ENCODE results near the gene ALOXE3. TPM values are rescaled to one million over a fixed set of nuclear protein-coding genes. Genes with fewer than 3 reads are reported as not detected.

ALOXE3 gene
- total RNA-seq, 1 donor from 2014 or later: not detected

DNA sequence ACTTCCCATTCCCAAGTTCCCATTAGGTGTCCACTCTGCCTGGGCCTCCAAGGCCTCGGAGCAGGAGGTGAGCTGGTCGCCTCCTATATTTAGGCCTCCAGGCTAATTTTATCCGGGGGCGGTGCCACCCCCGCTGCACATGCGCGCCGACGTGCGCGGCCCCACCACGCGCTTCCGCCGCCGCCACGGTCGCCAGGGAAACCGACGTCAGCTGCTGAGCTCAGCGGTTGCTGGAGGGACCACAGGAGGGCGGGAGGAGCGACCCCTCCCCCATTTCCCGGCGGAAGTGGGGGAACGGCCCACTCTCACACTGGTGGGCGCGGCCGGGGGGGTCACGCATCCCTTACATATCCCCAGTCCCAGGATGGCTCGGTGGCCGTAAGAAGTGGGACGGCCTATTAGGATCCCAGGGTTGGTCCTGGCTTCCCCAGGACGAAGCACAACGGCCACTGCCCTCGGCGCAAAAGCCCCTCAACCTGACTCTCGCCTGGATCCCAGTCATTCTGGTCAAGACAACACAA is 32.9 kb upstream of the ALOXE3 start:
- no peaks in the 10 kb centered on the region for H3K27me3 Mint-ChIP-seq (ENCODE audit: unreplicated experiment)
- H3K4me1 Mint-ChIP-seq (ENCODE audit: unreplicated experiment): peaks cover 46% of the 10 kb centered on the region
- H3K4me3 Mint-ChIP-seq (ENCODE audit: unreplicated experiment): peak overlapping the region; percentile 91
- TF ChIP-seq, protein P1, sequence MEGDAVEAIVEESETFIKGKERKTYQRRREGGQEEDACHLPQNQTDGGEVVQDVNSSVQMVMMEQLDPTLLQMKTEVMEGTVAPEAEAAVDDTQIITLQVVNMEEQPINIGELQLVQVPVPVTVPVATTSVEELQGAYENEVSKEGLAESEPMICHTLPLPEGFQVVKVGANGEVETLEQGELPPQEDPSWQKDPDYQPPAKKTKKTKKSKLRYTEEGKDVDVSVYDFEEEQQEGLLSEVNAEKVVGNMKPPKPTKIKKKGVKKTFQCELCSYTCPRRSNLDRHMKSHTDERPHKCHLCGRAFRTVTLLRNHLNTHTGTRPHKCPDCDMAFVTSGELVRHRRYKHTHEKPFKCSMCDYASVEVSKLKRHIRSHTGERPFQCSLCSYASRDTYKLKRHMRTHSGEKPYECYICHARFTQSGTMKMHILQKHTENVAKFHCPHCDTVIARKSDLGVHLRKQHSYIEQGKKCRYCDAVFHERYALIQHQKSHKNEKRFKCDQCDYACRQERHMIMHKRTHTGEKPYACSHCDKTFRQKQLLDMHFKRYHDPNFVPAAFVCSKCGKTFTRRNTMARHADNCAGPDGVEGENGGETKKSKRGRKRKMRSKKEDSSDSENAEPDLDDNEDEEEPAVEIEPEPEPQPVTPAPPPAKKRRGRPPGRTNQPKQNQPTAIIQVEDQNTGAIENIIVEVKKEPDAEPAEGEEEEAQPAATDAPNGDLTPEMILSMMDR (IDR thresholded peaks at IDR 0.05): no peak
- peak overlapping the region; percentile 41 for H3K27ac Mint-ChIP-seq (ENCODE audit: unreplicated experiment)
- peak; percentile 94 for DNase-seq (ENCODE audit: extremely low spot score, unreplicated experiment)
- H3K36me3 Mint-ChIP-seq (ENCODE audit: unreplicated experiment): peaks cover 26% of the 10 kb centered on the region
- no peaks in the 10 kb centered on the region for H3K9me3 Mint-ChIP-seq (ENCODE audit: unreplicated experiment)

- Mint-ChIP-seq H3K4me3 (ENCODE audit: unreplicated experiment) (peak overlapping the region; percentile 91), H3K4me1 (ENCODE audit: unreplicated experiment) (peaks cover 44% of the 10 kb centered on the region), H3K36me3 (ENCODE audit: unreplicated experiment) (peaks cover 31% of the 10 kb centered on the region), H3K27ac (ENCODE audit: unreplicated experiment) (peak overlapping the region; percentile 41), H3K9me3 (ENCODE audit: unreplicated experiment) (no peaks in the 10 kb centered on the region), H3K27me3 (ENCODE audit: unreplicated experiment) (no peaks in the 10 kb centered on the region)
- no peak for DNase-seq (ENCODE audit: extremely low spot score, unreplicated experiment)
- TF ChIP-seq, protein P1 (IDR thresholded peaks at IDR 0.05): no peak
These were observed 32.1 kb upstream of the ALOXE3 start for GRCh38 chr17:8150194-8151119.

- H3K27me3 Mint-ChIP-seq (ENCODE audit: unreplicated experiment): no peaks in the 10 kb centered on the region
- no peaks in the 10 kb centered on the region for H3K9me3 Mint-ChIP-seq (ENCODE audit: unreplicated experiment)
- TF ChIP-seq, protein P1 (IDR thresholded peaks at IDR 0.05): no peak
- H3K4me1 Mint-ChIP-seq (ENCODE audit: unreplicated experiment): peaks cover 36% of the 10 kb centered on the region
- peaks cover 36% of the 10 kb centered on the region for H3K36me3 Mint-ChIP-seq (ENCODE audit: unreplicated experiment)
- no peak overlapping the region for H3K4me3 Mint-ChIP-seq (ENCODE audit: unreplicated experiment)
- peak overlapping the region; percentile 54 for H3K27ac Mint-ChIP-seq (ENCODE audit: unreplicated experiment)
- no peak for DNase-seq (ENCODE audit: extremely low spot score, unreplicated experiment)
These were observed 31.3 kb upstream of the ALOXE3 start for GRCh38 chr17:8149419-8150193.

DNA sequence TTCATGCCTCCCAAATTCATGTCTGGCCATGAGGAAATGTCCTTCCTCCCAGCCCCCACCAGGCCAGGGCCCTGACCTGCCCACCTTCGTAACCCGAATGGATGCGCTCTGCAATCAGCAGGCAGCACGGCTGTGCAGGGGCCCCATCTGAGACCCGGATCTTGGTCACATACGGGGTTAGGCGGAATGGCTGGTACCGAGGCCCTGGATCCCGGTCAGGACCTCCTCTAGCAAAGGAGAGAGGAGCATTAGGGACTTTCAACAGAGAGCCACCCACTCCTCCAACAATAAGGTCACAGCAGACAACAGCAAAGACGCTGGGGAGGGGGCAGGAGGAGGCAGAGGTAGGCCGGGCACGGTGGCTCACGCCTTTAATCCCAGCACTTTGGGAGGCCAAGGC is 30.2 kb upstream of the ALOXE3 start:
- Mint-ChIP-seq H3K4me1 (ENCODE audit: unreplicated experiment) (peaks cover 27% of the 10 kb centered on the region), H3K27me3 (ENCODE audit: unreplicated experiment) (no peaks in the 10 kb centered on the region), H3K36me3 (ENCODE audit: unreplicated experiment) (peaks cover 43% of the 10 kb centered on the region), H3K27ac (ENCODE audit: unreplicated experiment) (no peak overlapping the region), H3K4me3 (ENCODE audit: unreplicated experiment) (no peak overlapping the region), H3K9me3 (ENCODE audit: unreplicated experiment) (no peaks in the 10 kb centered on the region)
- TF ChIP-seq, protein P1 (IDR thresholded peaks at IDR 0.05): no peak
- no peak for DNase-seq (ENCODE audit: extremely low spot score, unreplicated experiment)
